T-cell (primary cell): ENCODE measurements around the gene ZFR. TPM values are rescaled to one million over a fixed set of nuclear protein-coding genes. Genes with fewer than 3 reads are reported as not detected.

Source experiments
- ATAC-seq, 4 experiments: fragments of 200-7000 bp in 3 of 4; fragments of 150-1000 bp in 1 of 4; cut with Tn5 transposase; replicated peaks in 1 of 4; 1 replicate in 3 of 4; 2 replicates in 1 of 4; pipeline ENCODE4 v1.10.0; 2021; ENCODE audit warnings: moderate library complexity in 3 of 4, mild to moderate bottlenecking in 2 of 4, moderate number of reproducible peaks in 1 of 4
- CTCF ChIA-PET, 2 donors: fragments of 300-600 bp; sonication (Branson Sonifier 250); formaldehyde crosslinking; loops; one replicate each; lab custom pipeline; 2022; ENCODE audit warnings: antibody characterized with exemption in 2 of 2; lab: Charles Lee
- POLR2A ChIA-PET, 2 donors: fragments of 300-600 bp; sonication (Branson Sonifier 250); formaldehyde crosslinking; loops; one replicate each; lab custom pipeline; 2022; ENCODE audit warnings: antibody characterized with exemption in 2 of 2; lab: Charles Lee
- DNase-seq, 35 experiments: peaks; one replicate each; pipeline versions ENCODE4 v3.0.0 to v3.0.0-alpha.2; 2013 to 2023
- H3K27ac ChIP-seq: one replicate; pipeline ENCODE4 v1.5.1; 2013; ENCODE audit warnings: low read length
- H3K27me3 ChIP-seq, 2 experiments: replicated peaks in 1 of 2; 1 replicate in 1 of 2; 2 replicates in 1 of 2; pipeline versions ENCODE4 v1.6.1 to v1.7.0; 2013; ENCODE audit warnings: low read length in 1 of 2, mixed read lengths in 1 of 2; ENCODE audit not compliant: control insufficient read depth in 2 of 2, insufficient read depth in 2 of 2; ENCODE audit errors: extremely low read depth in 1 of 2
- H3K36me3 ChIP-seq, 2 donors: 1 replicate in 1 of 2; 2 replicates in 1 of 2; pipeline versions ENCODE4 v1.6.1 to v1.7.0; 2013; ENCODE audit warnings: low read length in 1 of 2; ENCODE audit not compliant: control insufficient read depth in 2 of 2, insufficient read depth in 1 of 2; ENCODE audit errors: extremely low read depth in 1 of 2
- H3K4me1 ChIP-seq, 2 experiments: 1 replicate in 1 of 2; 2 replicates in 1 of 2; pipeline versions ENCODE4 v1.6.1 to v1.7.0; 2013; ENCODE audit warnings: low read length in 2 of 2, mixed read lengths in 1 of 2; ENCODE audit not compliant: insufficient read depth in 2 of 2, control insufficient read depth in 1 of 2; ENCODE audit errors: extremely low read depth in 1 of 2
- H3K4me3 ChIP-seq, 2 donors: 1 replicate in 1 of 2; 2 replicates in 1 of 2; pipeline versions ENCODE4 v1.5.1 to v1.7.0; 2013; ENCODE audit warnings: mild to moderate bottlenecking in 2 of 2, low read length in 1 of 2, moderate library complexity in 1 of 2; ENCODE audit not compliant: control insufficient read depth in 1 of 2; ENCODE audit errors: extremely low read depth in 1 of 2
- H3K9me3 ChIP-seq: 2 replicates; pipeline ENCODE4 v1.7.0; 2013
- H3K27ac Mint-ChIP-seq, 2 donors: one replicate each; pipeline ENCODE4 v1.8.0; 2020 to 2021; ENCODE audit warnings: mild to moderate bottlenecking in 2 of 2, mixed read lengths in 2 of 2
- H3K27me3 Mint-ChIP-seq, 2 donors: one replicate each; pipeline ENCODE4 v1.8.0; 2021 to 2022; ENCODE audit warnings: mixed read lengths in 2 of 2
- H3K36me3 Mint-ChIP-seq: one replicate; pipeline ENCODE4 v1.8.0; 2021; ENCODE audit warnings: mixed read lengths
- H3K4me1 Mint-ChIP-seq, 3 donors: one replicate each; pipeline ENCODE4 v1.8.0; 2020 to 2022; ENCODE audit warnings: mixed read lengths in 3 of 3, mild to moderate bottlenecking in 1 of 3
- H3K4me3 Mint-ChIP-seq, 3 donors: one replicate each; pipeline ENCODE4 v1.8.0; 2020 to 2022; ENCODE audit warnings: mild to moderate bottlenecking in 3 of 3, mixed read lengths in 3 of 3, moderate library complexity in 3 of 3
- H3K9me3 Mint-ChIP-seq, 3 donors: one replicate each; pipeline ENCODE4 v1.8.0; 2020 to 2022; ENCODE audit warnings: mixed read lengths in 3 of 3
- WGBS: methylation state at CpG from one replicate; pipeline ENCODE4 v1.1.5; 2013; ENCODE audit warnings: missing lambda C conversion rate; ENCODE audit not compliant: insufficient coverage; 5-methylcytosine and 5-hydroxymethylcytosine counted together
- total RNA-seq, 35 experiments: library from RNA in 6 of 35; stranded (reverse) in 6 of 35; fragments of 120-200 nt in 1 of 35; gene quantifications; one replicate each; pipeline versions ENCODE4 v1.2.1 to v1.2.4 and lab custom pipeline; 2013 to 2026

Gene ZFR
- total RNA-seq, 5 donors from 2014 or later (not counting 1 experiment from before 2014, with no cell fraction given), result 50.1 to 55.9 (median 54.2) TPM

DNA sequence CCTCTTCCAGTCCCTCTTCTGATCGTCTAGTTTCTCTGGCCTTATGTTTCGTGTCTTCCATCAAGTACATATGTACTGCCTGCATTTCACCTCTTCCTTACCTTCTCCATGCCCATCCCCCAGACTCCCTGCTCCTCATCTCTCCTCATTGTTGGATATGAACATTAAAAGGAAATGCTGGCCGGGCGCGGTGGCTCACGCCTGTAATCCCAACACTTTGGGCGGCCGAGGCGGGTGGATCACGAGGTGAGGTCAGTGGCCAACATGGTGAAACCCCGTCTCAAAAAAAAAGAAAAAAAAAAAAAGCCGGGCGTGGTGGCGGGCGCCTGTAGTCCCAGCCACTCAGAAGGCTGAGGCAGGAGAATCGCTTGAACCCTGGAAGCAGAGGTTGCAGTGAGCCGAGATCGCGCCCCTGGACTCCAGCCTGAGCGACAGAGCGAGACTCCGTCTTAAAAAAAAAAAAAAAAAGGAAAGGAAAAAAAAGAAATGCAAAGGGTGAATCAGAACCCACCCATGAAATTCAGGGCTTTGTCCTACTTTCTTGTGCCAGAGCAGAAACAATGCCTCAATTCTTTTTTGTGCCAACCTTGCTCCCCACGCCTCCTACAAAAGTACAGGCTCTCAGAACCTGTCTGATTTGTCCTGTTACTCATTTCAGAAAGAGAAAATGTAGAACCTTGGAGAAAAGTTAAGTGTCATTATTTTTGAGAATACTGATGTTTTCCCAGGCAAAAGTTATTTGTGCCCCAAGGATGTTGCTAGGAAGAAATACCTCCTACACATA lies 1.5 kb upstream of the ZFR start:
- H3K9me3 Mint-ChIP-seq, result no peaks in the 10 kb centered on the region
- H3K27me3 Mint-ChIP-seq, result no peaks in the 10 kb centered on the region
- WGBS, result 88% methylated on average over 8 of the region's 23 CpGs
- H3K4me3 ChIP-seq, result no peak overlapping the region
- H3K4me3 Mint-ChIP-seq, result peak overlapping the region; percentile 81 to 94 (median 88)
- H3K27ac ChIP-seq, result no peak overlapping the region
- no peaks in the 10 kb centered on the region for H3K27me3 ChIP-seq
- no peak overlapping the region for H3K27ac Mint-ChIP-seq
- peaks cover 26 to 35% (median 31%) of the 10 kb centered on the region in 3 donors for H3K4me1 Mint-ChIP-seq
- H3K4me1 ChIP-seq, result peaks cover 11 to 19% of the 10 kb centered on the region in 2 experiments
- no peaks in the 10 kb centered on the region for H3K9me3 ChIP-seq
- POLR2A ChIA-PET, result no interaction called here
- no peak for ATAC-seq
- peaks cover 0 to 3% of the 10 kb centered on the region in 2 donors for H3K36me3 ChIP-seq
- peaks cover 3% of the 10 kb centered on the region for H3K36me3 Mint-ChIP-seq
- CTCF ChIA-PET, result no interaction called here
- no peak for DNase-seq

- ChIA-PET POLR2A (interaction anchor here (0.6 to 1.1 kb wide), 3 partner anchors 10 to 281 kb away, joined by 3 to 5 read pairs (median 4); no protein-coding TSS in a partner anchor), CTCF (interaction anchor here (0.6 to 1.0 kb wide), 2 partner anchors 44 to 145 kb away, joined by 7 to 9 read pairs; no protein-coding TSS in a partner anchor)
- Histone ChIP-seq H3K27ac (no peak overlapping the region), H3K9me3 (no peaks in the 10 kb centered on the region), H3K4me3 (no peak overlapping the region), H3K4me1 (peaks cover 11 to 23% of the 10 kb centered on the region in 2 experiments), H3K27me3 (no peaks in the 10 kb centered on the region), H3K36me3 (peaks cover 0 to 3% of the 10 kb centered on the region in 2 donors)
- H3K4me3 Mint-ChIP-seq, result peak overlapping the region; percentile 81 to 94 (median 88)
- DNase-seq (peak in 1 of 35 experiments; percentile 7), ATAC-seq (no peak)
- peak overlapping the region; percentile 36 to 75 for H3K27ac Mint-ChIP-seq
- peaks cover 33 to 38% (median 33%) of the 10 kb centered on the region in 3 donors for H3K4me1 Mint-ChIP-seq
- peaks cover 3% of the 10 kb centered on the region for H3K36me3 Mint-ChIP-seq
- H3K9me3 Mint-ChIP-seq, result no peaks in the 10 kb centered on the region
- H3K27me3 Mint-ChIP-seq, result no peaks in the 10 kb centered on the region
- 82% methylated on average over 5 of the region's 10 CpGs for WGBS
Measured at GRCh38 chr5:32445287-32445758, 783 bp upstream of the ZFR start.

DNA sequence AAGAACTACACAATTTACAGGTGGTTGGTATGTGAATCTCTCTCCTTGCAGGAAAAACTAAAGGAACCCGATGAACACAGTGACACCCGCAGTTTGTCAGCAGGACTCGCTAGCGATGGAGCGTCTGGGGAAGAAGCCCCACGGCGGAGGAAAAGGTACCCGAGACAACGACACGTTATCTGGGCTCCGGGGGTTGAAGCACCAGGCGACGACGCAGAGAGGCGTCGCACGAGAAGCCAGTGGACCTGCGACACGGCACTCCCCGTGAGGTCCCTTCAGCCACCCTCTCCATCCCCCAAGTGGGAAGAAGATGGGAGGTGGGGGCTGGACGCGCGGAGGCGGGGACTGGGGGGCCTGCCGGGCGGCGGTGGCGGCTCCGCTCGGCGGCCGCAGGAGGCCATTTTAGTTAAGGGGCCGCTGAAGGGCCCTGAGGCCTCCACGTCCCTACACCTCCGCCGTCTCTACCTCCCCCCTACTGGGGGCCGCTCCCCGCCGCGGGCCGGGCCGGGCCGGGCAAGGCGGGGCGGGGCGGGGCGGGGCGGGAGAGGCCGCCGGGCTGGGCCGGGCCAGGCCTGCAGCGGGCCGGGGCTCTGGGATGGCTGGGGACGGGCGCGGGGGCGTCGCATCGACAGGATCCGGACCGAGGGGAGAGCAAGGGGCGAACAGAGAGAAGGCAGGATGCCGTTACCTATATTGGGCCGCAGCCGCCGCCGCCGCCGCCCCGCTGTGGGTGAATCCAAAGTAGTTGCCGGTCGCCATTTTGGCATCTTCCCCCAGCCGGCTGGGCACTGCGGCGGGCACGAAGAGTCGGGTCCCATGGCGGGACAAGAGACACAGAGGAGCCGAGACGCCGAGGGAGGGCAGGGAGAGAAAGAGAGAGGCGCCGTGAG lies 754 bp downstream of the ZFR start:
- Mint-ChIP-seq H3K27ac (peak overlapping the region; percentile 88 to 95), H3K36me3 (peaks cover 3% of the 10 kb centered on the region), H3K9me3 (no peaks in the 10 kb centered on the region), H3K4me3 (peak overlapping the region; percentile 92 to 95 (median 94)), H3K4me1 (peaks cover 38 to 52% (median 45%) of the 10 kb centered on the region in 3 donors), H3K27me3 (no peaks in the 10 kb centered on the region)
- peak; percentile 45 to 58 (median 50) for ATAC-seq
- POLR2A ChIA-PET, result interaction anchor here (0.6 to 1.0 kb wide), 2 partner anchors 88 to 97 kb away, joined by 3 to 6 read pairs; no protein-coding TSS in a partner anchor
- no peaks in the 10 kb centered on the region for H3K27me3 ChIP-seq
- H3K4me3 ChIP-seq, result peak overlapping the region; percentile 89 to 91
- 0% methylated on average over 48 of the region's 83 CpGs for WGBS
- H3K9me3 ChIP-seq, result no peaks in the 10 kb centered on the region
- peaks cover 13 to 27% of the 10 kb centered on the region in 2 experiments for H3K4me1 ChIP-seq
- CTCF ChIA-PET, result interaction anchor here (0.6 to 1.0 kb wide), 3 partner anchors 45 to 146 kb away, joined by 3 to 7 read pairs (median 3); no protein-coding TSS in a partner anchor
- DNase-seq, result peak in 34 of 35 experiments; percentile 6 to 68 (median 38)
- H3K36me3 ChIP-seq, result peaks cover 0 to 3% of the 10 kb centered on the region in 2 donors
- H3K27ac ChIP-seq, result peak overlapping the region; percentile 90

DNA sequence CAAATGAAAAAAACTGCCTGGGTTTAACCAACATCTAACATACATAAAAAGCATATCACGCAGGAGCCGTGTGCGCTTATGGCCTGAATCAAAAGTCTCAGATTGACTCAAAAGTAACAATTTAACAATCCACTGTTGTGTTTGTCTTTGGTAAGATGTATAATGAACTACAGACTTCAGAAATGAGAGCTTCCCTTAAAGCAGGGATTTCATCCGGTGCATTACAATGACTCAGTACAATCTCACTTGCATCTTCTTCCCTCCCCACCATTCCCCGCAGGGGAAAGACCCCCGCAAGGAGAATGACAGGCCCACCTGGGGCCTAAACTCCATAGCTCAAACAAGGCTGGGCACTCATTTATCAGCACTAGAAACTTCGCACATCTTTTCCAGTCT lies 1.4 kb downstream of the ZFR start:
- Histone ChIP-seq H3K27ac (peak overlapping the region; percentile 56), H3K27me3 (no peaks in the 10 kb centered on the region), H3K9me3 (no peaks in the 10 kb centered on the region), H3K4me1 (peaks cover 13 to 27% of the 10 kb centered on the region in 2 experiments), H3K36me3 (peaks cover 0 to 3% of the 10 kb centered on the region in 2 donors), H3K4me3 (peak overlapping the region; percentile 89 to 91)
- DNase-seq (peak in 1 of 35 experiments; percentile 32), ATAC-seq (no peak)
- no CpG with 5 or more reads among the region's 7 CpGs for WGBS
- POLR2A ChIA-PET, result interaction anchor here in 1 of 2 donors (1.0 kb wide), 1 partner anchor 89 kb away, joined by 6 read pairs; no protein-coding TSS in a partner anchor
- Mint-ChIP-seq H3K27ac (peak overlapping the region; percentile 88 to 95), H3K4me1 (peaks cover 44 to 56% (median 51%) of the 10 kb centered on the region in 3 donors), H3K36me3 (peaks cover 3% of the 10 kb centered on the region), H3K9me3 (no peaks in the 10 kb centered on the region), H3K27me3 (no peaks in the 10 kb centered on the region), H3K4me3 (peak overlapping the region; percentile 92 to 95 (median 94))
- CTCF ChIA-PET, result interaction anchor here (0.6 to 0.7 kb wide), 2 partner anchors 45 to 46 kb away, joined by 3 read pairs; no protein-coding TSS in a partner anchor

- Mint-ChIP-seq H3K27ac (no peak overlapping the region), H3K4me3 (no peak overlapping the region), H3K9me3 (no peaks in the 10 kb centered on the region), H3K36me3 (peaks cover 3% of the 10 kb centered on the region), H3K4me1 (peaks cover 70 to 78% (median 73%) of the 10 kb centered on the region in 3 donors), H3K27me3 (no peaks in the 10 kb centered on the region)
- Histone ChIP-seq H3K27ac (no peak overlapping the region), H3K4me1 (peaks cover 13 to 21% of the 10 kb centered on the region in 2 experiments), H3K27me3 (no peaks in the 10 kb centered on the region), H3K36me3 (no peaks in the 10 kb centered on the region), H3K9me3 (no peaks in the 10 kb centered on the region), H3K4me3 (no peak overlapping the region)
- WGBS, result no CpG with 5 or more reads among the region's 3 CpGs
- CTCF ChIA-PET, result interaction anchor here in 1 of 2 donors (0.7 to 1.5 kb wide), 2 partner anchors 92 to 151 kb away, joined by 4 to 5 read pairs; no protein-coding TSS in a partner anchor
- ATAC-seq, result no peak
- POLR2A ChIA-PET, result interaction anchor here (0.6 kb wide), 2 partner anchors 12 to 65 kb away, joined by 3 read pairs; no protein-coding TSS in a partner anchor
- DNase-seq, result no peak
Measured at GRCh38 chr5:32439086-32439642, 5.4 kb downstream of the ZFR start.
